OCI-LY7 (cell line): Measurements from ENCODE around the gene TCP1. TPM values are rescaled to one million over a fixed set of nuclear protein-coding genes. Genes with fewer than 3 reads are reported as not detected.

Experiments used
- BruUV-seq: library from RNA; stranded (reverse); fragments of 400-500 nt; replicated peaks from 2 replicates; lab custom pipeline; 2021; lab: Mats Ljungman, UMichigan
- CTCF ChIA-PET: fragments of 300-600 bp; sonication (Branson Sonifier 250); formaldehyde crosslinking; loops from one replicate; lab custom pipeline; 2022; ENCODE audit warnings: antibody characterized with exemption; ENCODE audit not compliant: unreplicated experiment; lab: Charles Lee
- POLR2A ChIA-PET: fragments of 300-600 bp; sonication (Branson Sonifier 250); formaldehyde crosslinking; loops from one replicate; lab custom pipeline; 2022; ENCODE audit warnings: antibody characterized with exemption; lab: Charles Lee
- DNase-seq: peaks from one replicate; pipeline ENCODE4 v3.0.0-alpha.2; 2015; ENCODE audit warnings: low spot score
- H2AFZ ChIP-seq: fragments of 200-600 bp; sonication (generic), shearing (Covaris generic); 2 replicates; pipeline ENCODE4 v1.6.1; 2014; ENCODE audit warnings: mild to moderate bottlenecking, antibody characterized with exemption, low read length, moderate library complexity
- H3K27ac ChIP-seq: fragments of 200-600 bp; sonication (generic); 2 replicates; pipeline ENCODE4 v1.5.1; 2014; ENCODE audit warnings: mixed run types, low read depth, mild to moderate bottlenecking, moderate library complexity, low read length, inconsistent platforms; ENCODE audit not compliant: poor library complexity, severe bottlenecking
- H3K36me3 ChIP-seq: fragments of 200-600 bp; sonication (generic); 2 replicates; pipeline ENCODE4 v1.6.1; 2014; ENCODE audit warnings: mild to moderate bottlenecking, antibody characterized with exemption, low read length, moderate library complexity, mixed read lengths; ENCODE audit not compliant: insufficient read depth
- H3K4me1 ChIP-seq: fragments of 200-600 bp; sonication (generic); 2 replicates; pipeline ENCODE4 v1.5.1; 2014; ENCODE audit warnings: mild to moderate bottlenecking, low read length; ENCODE audit not compliant: insufficient read depth, poor library complexity, severe bottlenecking
- H3K4me2 ChIP-seq: fragments of 200-600 bp; sonication (generic); 2 replicates; pipeline ENCODE4 v1.6.1; 2014; ENCODE audit warnings: mild to moderate bottlenecking, low read length
- H3K4me3 ChIP-seq: fragments of 200-600 bp; sonication (generic); 2 replicates; pipeline ENCODE4 v1.5.1; 2014; ENCODE audit warnings: mild to moderate bottlenecking, low read depth, low read length; ENCODE audit not compliant: poor library complexity, severe bottlenecking
- H3K79me2 ChIP-seq: fragments of 200-600 bp; sonication (generic); 2 replicates; pipeline ENCODE4 v1.6.1; 2016; ENCODE audit warnings: low read depth, mild to moderate bottlenecking, low read length, moderate library complexity, mixed read lengths; ENCODE audit not compliant: insufficient read depth
- H3K9me2 ChIP-seq: fragments of 200-600 bp; sonication (generic); 2 replicates; pipeline ENCODE4 v1.6.1; 2016; ENCODE audit warnings: mild to moderate bottlenecking, low read length, mixed read lengths; ENCODE audit not compliant: insufficient read depth
- H3K9me3 ChIP-seq: fragments of 200-600 bp; sonication (generic); 2 replicates; pipeline ENCODE4 v1.6.1; 2014; ENCODE audit warnings: mild to moderate bottlenecking, mixed run types, low read length, mixed read lengths
- H4K20me1 ChIP-seq: fragments of 200-600 bp; sonication (generic); 2 replicates; pipeline ENCODE4 v1.6.1; 2014; ENCODE audit warnings: mild to moderate bottlenecking, antibody characterized with exemption, low read length, moderate library complexity, mixed read lengths; ENCODE audit not compliant: insufficient read depth
- CTCF ChIP-seq: fragments of 200-600 bp; sonication (generic); conservative IDR thresholded peaks from 2 replicates; pipeline ENCODE4 v1.5.1; 2014; ENCODE audit warnings: mild to moderate bottlenecking, antibody characterized with exemption, low read length, moderate library complexity, mixed read lengths
- EZH2phosphoT487 ChIP-seq: fragments of 200-600 bp; sonication (generic); IDR thresholded peaks from 2 replicates; pipeline ENCODE4 v1.6.1; 2018; ENCODE audit warnings: low read depth, borderline replicate concordance, mild to moderate bottlenecking, mixed run types, antibody characterized with exemption, low read length, moderate library complexity, mixed read lengths
- intact Hi-C: fragments of 100-400 bp; cut with micrococcal nuclease; formaldehyde crosslinking; loops from one replicate; pipeline ENCODE4 v1.10.0; 2022; ENCODE audit not compliant: unreplicated experiment
- total RNA-seq, 2 experiments: library from RNA; depleted of rRNA in 1 of 2; stranded (reverse); fragments of >200 nt in 1 of 2; shearing (Covaris generic) in 1 of 2; gene quantifications; 2 replicates each; pipeline ENCODE4 v1.2.3, GENCODE V29; 2014 to 2022

TCP1 gene
- total RNA-seq, 2 experiments from 2014 or later, result 319 to 386 TPM

DNA sequence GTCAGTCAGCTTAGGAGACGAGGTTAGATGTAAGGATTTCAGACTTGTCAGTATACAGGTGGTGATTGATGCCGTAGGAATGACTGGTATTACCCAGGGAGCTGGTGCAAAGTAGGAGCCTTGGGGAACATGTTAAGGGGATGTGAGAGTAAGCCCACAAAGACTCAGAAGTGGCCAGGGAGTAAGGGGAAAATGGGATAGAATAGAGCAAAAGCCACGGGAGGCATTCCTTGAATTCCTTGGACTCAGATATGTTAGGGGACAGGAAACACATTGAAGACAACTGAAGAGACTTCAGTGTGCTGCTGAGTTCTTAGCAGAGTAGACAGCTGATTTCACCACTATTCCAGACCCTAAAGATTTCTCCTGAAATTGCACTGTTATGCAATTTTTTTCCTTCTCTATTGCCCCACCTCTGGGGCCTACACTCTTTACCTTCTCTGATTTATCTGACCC lies 28.8 kb downstream of the TCP1 start:
- Histone ChIP-seq H3K9me2 (no peaks in the 10 kb centered on the region), H2AFZ (no peak overlapping the region), H4K20me1 (0 out of 2 replicates have a peak, but pooled peaks cover 3% of the 10 kb centered on the region), H3K9me3 (no peaks in the 10 kb centered on the region), H3K36me3 (peaks cover 64% of the 10 kb centered on the region), H3K27ac (peak overlapping the region; percentile 81), H3K4me2 (peak overlapping the region; percentile 93), H3K4me3 (peak overlapping the region; percentile 71), H3K4me1 (peaks cover 15% of the 10 kb centered on the region), H3K79me2 (no peaks in the 10 kb centered on the region; the same call in 1 of the 2 replicates)
- intact Hi-C loops, result loop anchor here (2.0 kb wide), 1 partner anchor 68 kb away; the partner anchor contains the start of gene SOD2
- no TSS peak for BruUV-seq
- no peak for TF ChIP-seq CTCF
- TF ChIP-seq EZH2phosphoT487, result no peak
- POLR2A ChIA-PET, result interaction anchor here (0.5 to 2.6 kb wide), 10 partner anchors 8 to 721 kb away, joined by 3 to 11 read pairs (median 6); partner anchors contain the start of genes MRPL18 and WTAP
- DNase-seq, result no peak
- CTCF ChIA-PET, result interaction anchor here (1.0 kb wide), 1 partner anchor 34 kb away, joined by 6 read pairs; the partner anchor contains the start of gene WTAP

GRCh38 chr6:159759645-159760044 lies 29.8 kb downstream of the TCP1 start:
- H3K36me3 ChIP-seq, result peaks cover 68% of the 10 kb centered on the region
- BruUV-seq, result no TSS peak

GRCh38 chr6:159758031-159759001 lies 31.1 kb downstream of the TCP1 start:
- DNase-seq, result no peak
- Histone ChIP-seq H3K4me3 (no peak overlapping the region), H3K4me1 (peaks cover 15% of the 10 kb centered on the region), H2AFZ (no peak overlapping the region), H3K4me2 (no peak overlapping the region), H3K9me3 (no peaks in the 10 kb centered on the region), H3K27ac (no peak overlapping the region), H3K79me2 (peaks cover 7% of the 10 kb centered on the region; the same call in 1 of the 2 replicates), H3K9me2 (no peaks in the 10 kb centered on the region), H4K20me1 (0 out of 2 replicates have a peak, but pooled peaks cover 3% of the 10 kb centered on the region), H3K36me3 (peaks cover 70% of the 10 kb centered on the region)
- no peak for TF ChIP-seq EZH2phosphoT487
- TF ChIP-seq CTCF, result 0 out of 2 replicates have a peak, but pooled peaks have one; percentile 25
- intact Hi-C loops, result no loop called here
- CTCF ChIA-PET, result no interaction called here
- BruUV-seq, result no TSS peak
- POLR2A ChIA-PET, result no interaction called here

More at GRCh38 chr6:159759645-159760044, 29.8 kb downstream of the TCP1 start:
- Histone ChIP-seq H3K79me2 (no peaks in the 10 kb centered on the region; the same call in 1 of the 2 replicates), H2AFZ (no peak overlapping the region), H3K27ac (peak overlapping the region; percentile 40), H3K9me3 (no peaks in the 10 kb centered on the region), H3K4me3 (peak overlapping the region; percentile 47), H3K9me2 (no peaks in the 10 kb centered on the region), H4K20me1 (0 out of 2 replicates have a peak, but pooled peaks cover 3% of the 10 kb centered on the region), H3K4me2 (no peak overlapping the region), H3K4me1 (peaks cover 15% of the 10 kb centered on the region)
- CTCF ChIA-PET, result no interaction called here
- TF ChIP-seq EZH2phosphoT487, result no peak
- intact Hi-C loops, result loop anchor here (2.0 kb wide), 1 partner anchor 67 kb away; the partner anchor contains the start of gene SOD2
- POLR2A ChIA-PET, result interaction anchor here (0.6 to 2.6 kb wide), 6 partner anchors 8 to 1684 kb away, joined by 3 to 11 read pairs (median 4); partner anchors contain the start of genes MRPL18 and WTAP
- DNase-seq, result peak; percentile 16
